A549 (cell line): Measurements from ENCODE around the gene KAT5.

ENCODE experiments used
- CTCF ChIP-seq: fragments of >200 bp; sonication (Bioruptor Twin); formaldehyde crosslinking; IDR thresholded peaks from 3 replicates; pipeline ENCODE4 v1.5.1; 2016
- KDM1A ChIP-seq: fragments of 200-600 bp; sonication (generic); IDR thresholded peaks from 2 replicates; pipeline ENCODE4 v1.6.1; 2016; ENCODE audit warnings: low read depth, mild to moderate bottlenecking
- MAX ChIP-seq: IDR thresholded peaks from 2 replicates; pipeline ENCODE4 v1.6.1; 2012
- REST ChIP-seq: fragments of 200-600 bp; sonication (generic); IDR thresholded peaks from 2 replicates; pipeline ENCODE4 v1.6.1; 2016; ENCODE audit warnings: antibody characterized with exemption, mild to moderate bottlenecking, moderate library complexity

GRCh38 chr11:65685981-65686380 is 26.1 kb upstream of the KAT5 start:
- TF ChIP-seq MAX: no peak
- no peak for TF ChIP-seq CTCF
- TF ChIP-seq REST: no peak
- no peak for TF ChIP-seq KDM1A
